ENCODE results near the gene MFRP.

The MFRP gene

DNA sequence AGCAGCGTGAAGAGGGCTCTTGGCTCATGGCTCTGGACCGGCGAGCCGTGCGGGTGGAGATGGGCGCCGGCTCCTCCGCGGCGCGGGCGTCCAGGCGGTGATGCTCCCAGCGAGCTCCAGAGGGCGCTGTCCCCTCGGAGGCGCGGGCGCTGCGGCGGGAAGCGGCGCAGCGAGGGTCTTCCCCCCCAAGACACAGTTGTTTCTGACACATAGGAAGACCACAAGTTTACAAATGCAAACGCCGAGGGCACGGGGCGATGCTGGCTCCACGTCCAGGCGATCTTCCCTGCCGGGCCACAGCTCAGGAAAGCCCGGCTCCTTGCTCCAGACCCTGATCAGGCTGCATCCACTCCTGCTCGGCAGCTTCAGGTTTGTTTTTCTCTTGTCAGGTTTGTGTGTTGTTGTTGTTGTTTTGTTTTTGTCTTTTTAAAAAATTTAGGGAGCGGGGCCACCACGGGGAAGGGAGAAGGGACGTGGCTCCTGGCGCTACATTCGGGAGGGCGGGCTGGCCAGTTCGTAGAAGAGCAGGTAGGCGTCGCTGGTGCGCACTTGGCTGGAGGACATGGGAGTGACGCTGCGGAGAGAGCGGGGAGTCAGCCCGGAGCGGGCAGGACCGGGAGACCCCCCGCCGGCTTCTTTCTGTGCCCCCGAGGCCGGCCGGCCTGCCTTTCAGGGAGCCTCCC, 10.0 kb upstream of the MFRP start:
- peak; percentile 54 for DNase-seq

DNA sequence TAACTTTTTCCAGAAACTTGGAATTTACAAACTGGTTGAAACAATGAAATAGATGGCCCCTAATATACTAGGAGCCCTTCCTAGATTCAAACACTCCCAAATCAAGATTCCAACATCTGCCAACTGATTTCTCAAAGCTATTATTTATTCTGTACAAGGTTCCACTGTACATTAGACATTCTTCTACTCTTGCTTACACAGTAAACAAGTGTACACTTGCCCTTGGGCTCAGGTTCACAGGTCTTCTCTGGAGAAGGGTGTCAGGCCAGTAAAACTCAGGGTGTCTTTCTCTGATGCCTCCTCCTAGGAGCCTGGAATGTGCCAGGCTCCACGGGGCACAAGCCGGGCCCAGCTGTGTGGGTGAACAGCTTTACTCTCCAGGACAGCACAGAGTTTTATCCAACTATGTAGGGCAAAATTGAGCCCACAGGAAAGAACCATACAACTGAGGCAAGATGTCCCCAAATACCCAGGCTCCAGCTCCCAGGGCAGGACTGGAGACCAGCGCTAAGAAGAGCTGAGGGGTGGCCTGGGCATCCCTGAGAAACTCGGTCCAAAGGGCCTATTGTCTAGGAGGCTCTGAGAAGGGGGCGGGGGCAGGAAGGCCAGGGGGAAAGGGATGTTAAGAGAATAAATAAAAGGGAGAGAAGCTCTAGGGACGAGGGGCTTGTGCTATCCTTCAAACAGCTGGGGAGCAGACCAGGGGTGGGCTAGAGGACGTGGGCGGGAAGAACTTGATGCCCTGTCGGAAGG, 8.8 kb upstream of the MFRP start:
- no peak for DNase-seq

DNA sequence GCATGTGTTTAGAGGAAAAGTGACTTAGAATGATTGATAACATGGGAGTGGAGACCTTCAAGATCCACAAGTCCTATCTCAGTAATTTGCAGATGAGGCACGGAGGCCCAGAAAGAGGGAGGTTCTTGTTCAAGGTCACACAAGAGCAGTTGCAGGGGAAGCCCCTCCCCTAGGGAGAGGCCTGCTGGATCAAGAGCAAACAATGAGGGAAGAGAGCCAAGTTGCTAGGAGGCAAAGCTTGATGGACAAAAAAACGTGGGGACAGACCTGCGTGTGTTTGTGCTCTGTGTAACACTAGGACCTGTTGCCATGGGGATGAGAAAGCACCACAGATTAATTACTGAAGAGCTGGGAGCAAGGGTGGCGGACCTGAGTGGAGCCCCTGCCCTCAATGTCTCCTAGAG, 6.4 kb upstream of the MFRP start:
- DNase-seq, result no peak

DNA sequence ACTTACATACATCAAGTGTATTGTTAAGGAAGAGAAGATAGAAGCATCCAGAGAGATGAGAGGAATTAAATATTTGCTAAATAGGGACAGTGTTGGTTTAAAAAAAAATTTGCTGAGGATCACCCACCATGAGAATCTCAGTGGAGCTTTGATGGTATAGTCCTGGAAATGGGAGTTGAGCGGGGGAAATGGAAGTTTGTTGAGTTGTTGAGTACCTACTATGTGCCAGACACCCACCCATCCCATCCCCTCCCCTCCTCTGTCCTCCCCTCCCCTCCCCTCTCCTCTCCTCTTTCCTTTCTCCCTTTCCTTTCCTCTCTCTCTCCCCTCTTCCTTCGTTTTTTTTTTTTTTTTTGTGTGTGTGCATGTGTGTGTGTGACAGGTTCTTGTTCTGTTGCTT, 4.7 kb upstream of the MFRP start:
- DNase-seq, result no peak

DNA sequence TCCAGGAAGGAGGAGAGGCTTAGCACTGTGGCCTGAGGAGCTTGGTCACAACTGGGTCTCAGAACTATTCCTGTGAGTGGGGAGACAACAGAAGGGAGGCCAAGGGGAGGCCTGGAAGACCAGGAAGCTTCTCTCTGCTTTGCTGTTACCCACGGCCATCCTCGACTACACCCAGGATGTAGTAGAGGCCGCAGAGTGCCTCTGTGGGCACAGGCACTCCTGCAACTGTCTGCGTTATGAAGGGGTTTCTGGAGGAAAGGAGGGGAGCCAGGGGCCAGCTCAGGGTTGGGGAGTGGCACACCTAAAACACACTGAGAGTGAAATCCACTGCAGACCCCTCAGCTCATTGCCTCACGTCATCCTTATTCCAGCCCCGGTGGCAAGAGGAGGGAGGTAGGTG, 3.8 kb upstream of the MFRP start:
- no peak for DNase-seq

DNA sequence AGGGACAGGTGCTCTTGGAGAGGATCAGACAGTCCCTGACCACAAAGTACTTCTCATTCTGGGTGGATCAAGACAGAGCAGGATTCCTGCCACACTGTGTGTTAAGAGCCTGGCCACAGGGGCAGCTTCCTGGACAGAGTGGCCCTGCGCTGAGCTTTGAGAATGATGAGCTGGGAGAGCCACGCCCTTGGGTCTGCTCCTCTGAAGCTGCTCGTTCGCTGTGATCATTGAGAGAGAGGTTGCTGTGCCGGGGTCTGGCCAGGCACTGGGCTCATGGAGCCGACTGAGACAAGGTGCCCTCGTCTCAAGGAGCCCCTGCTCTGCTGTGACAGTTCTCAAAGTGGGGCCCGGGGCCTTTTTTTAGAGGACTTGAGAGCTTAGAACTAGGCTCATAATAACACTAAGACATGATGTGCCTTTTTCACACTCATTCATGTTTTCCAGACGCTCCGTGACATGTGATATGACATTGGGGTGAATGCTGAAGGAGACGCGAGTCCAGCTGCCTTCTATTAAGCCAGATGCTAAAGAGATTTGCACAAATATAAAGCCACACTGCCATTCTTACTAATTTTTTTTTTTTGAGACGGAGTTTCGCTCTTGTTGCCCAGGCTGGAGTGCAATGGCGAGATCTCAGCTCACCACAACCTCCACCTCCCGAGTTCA, 1.6 kb upstream of the MFRP start:
- DNase-seq, result no peak

DNA sequence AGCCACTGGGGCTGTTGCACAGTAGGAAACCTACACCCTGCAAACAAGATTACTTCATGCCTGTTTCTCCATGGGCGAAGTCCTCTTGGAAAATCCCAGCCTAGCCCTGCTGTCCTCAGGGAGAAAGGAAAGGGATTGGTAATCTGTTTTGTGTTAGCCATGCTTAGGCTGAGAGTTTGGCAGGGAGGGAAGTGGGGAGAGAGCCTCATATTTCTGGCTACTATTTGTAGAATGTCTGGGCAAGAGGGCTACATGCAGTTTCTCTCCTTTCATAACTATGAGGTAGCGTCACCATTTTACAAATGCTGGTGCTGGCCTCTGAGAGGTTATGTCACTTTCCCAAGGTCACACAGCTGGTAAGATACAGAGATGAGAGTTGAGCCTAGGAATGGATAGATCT, 737 bp upstream of the MFRP start:
- no peak for DNase-seq

DNA sequence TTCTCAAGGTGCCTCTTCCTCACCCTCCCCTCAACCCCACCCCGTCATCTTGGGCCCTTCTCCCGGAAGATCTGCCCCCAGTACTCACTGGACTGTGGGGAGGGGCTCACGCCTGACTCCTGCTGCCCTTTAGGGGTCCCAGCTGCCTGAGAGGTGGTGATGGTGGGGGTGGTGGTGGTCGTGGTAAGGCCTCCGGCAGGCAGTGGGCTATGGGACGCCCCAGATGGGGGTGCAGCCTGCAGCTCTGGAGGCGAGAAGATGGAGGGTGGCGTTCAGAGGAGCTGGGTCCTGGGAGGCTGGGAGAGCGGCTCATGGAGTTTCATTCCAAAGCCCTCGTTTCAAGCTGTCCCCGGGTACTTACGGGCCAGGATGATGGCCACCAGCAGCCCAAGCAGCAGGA, 820 bp downstream of the MFRP start:
- no peak for DNase-seq

DNA sequence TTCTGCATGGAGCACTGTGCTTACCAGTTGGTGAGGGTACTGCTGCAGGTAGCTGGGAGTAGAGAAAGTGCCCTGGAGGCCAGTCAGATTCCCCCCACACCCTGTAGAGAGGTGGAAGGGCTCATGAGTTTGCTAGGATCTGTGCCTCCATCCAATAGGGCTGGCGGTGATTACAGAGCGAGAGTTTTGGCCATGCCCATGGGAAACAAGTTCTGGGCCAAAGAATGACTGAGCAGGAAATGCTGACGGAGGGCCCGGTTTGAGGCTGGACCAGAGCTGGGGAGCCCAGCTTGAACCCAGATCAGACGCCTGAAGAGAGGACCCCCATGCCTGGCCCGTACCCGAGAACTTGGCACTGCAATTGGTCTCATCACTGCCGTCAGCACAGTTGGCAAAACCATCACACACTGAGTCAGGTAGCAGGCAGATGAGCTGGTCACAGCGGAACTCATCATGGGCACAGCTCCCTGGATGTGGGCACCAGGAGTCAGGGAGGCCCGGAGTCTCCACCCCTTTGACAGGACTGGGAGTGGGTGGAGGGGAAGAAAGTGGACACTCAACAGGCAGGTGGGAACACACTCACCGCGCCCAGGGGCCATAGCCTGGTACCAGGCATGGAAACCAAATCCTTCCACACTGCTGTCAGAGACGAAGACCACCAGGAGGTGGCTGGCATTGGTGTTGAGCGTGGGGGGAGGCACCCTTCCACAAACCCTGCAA, 2.1 kb downstream of the MFRP start:
- no peak for DNase-seq

DNA sequence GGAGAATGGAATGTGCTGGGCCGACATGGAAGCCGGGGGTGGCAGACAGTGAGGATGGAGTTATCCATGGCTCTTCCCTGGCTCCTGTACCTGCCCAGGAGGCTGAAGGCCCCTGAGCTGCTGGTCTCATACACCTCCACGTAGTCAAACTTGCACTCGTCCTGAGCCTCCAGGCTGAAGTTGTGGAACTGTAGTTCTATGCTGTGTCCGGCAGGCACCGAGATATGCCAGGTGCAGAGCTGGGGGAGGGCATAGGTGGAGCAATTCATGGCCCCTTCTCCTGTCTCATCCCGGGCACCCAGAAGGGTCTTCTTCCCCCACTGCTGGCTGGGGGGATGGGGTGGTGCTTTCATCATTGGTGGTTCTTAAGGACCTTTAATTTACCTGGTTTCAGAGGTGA, 2.8 kb downstream of the MFRP start:
- no peak for DNase-seq

DNA sequence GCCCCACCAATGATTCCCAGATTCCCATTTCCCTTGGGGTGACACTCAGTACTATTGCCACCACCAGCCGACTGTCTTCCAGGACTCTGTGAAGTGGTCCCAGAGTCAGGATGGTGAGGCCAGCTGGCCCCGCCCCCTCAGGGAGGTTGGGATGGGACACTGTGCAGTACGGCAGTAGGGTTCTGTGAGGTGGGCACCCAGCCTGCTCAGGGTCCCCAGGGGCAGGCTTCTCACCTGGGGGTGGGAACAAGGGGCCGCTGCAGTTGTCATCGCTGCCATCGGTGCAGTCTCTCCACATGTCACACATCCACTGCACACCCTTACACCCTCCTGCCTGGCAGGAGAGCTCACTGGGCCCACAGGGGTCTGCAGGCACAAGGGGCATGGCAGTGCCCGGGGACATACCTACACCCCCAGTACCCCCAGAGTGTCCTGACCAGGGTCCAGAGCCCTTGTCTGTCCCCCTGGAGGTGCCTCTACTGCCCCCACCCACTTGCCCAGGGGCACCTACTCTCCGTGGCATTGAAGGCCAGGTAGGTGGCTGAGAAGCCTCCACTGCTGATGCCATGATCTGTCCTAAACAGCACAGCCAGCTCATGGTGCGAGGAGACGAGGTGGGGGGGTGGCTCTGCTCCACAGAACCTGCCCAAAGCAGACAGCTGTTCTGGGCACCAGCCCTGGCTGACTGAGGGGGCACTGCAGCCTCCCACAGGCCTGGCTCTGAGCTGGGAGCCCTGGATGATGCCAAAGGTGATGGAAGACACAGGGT, 4.0 kb downstream of the MFRP start:
- DNase-seq, result no peak

DNA sequence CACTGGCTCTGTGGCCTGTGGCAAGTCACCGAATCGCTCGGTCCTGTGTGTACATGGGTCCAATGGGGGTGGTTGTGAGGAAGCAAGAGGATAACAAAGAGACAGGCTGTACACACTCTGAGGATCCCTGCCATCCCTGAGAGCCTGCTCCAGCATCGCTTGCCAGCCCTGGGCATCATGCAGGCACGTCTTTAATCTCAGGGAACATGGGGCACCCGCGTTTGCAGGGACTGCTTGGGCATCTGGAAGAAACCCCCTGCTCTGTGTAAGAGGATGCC, 4.5 kb downstream of the MFRP start:
- DNase-seq, result no peak

DNA sequence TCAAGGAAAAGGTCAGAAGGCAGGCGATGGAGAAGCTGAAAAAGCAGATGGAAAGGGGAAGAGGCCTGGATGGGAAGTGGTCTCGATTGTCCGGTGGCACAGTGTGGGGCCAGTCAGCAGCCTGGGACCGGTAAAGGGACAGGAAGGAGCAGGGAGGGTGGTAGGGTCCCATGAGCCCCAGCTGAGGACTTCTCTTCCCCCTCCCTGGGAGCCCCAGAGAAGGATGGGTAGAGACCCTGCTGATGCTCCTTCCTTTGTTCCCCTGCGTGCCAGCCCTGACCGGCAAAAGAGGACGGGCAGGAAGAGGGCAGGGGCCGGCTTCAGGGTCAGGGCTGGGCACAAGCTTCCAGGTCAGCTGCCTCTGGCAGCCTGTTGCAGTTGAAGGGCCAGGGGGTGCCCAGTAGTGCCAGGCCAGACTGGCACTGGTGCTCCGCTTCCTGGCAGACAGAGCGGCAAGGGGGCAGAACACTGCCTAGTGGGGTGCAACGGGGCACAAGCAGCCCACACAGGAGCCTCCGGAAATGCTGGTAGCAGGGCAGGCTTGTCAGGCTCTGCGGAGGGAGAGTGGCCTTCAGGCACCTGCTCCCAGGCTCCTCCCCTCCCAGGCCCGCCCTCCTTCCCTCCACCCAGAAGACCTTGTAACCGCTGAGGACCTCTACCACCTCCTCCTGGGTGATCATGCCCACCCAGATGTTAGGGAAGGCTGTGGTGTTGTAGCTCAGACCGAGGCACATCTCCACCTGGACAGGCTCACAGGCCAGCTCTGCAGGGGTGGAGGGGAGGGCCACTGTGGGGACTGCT, 5.1 kb downstream of the MFRP start:
- no peak for DNase-seq

DNA sequence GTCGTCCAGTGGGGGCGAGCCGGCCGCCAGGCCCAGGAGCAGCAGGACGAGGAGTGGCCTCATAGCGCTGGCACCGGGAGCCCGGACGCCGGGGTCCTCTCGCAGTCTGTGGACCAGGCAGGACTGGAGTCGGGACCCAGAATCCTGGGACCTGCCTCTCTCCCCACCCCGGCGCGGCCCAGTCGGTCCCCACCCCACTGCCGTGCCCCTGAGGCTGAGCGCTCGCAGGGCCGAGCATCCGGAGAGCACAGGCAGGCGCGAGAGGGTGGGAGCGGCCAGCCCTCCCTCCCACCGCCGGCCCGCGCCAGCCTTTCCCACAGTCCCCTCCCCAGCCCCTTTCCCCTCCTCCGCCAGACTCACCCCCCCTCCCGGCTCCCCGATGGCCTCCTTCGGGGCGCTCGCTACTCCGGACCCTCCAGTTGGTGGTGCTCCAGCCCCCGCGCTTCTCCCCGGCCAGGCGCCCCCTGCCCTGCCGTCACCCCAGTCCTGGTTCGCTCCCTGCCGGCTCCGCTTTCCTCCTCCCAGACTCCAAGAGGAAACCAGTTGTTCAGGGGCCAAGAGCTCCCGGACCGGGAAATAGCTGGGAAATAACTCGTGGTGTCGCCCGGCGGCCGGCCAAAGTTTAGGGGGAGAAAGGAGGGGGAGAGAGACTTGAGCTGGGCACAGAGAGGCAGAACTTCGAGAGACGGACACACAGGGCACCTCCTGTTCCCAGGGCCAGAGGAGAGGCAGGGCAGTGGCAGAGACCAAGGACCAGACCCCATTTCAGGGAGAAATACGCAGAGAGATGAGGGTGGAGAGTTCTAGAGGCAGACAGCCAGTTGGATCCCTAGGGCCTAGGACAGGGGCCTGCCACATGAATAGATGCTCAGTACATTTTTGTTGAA, 5.9 kb downstream of the MFRP start, which contains the start of gene C1QTNF5:
Gene C1QTNF5 (minus strand): TSS at position 549 of the 887 bp plus-strand sequence. CDS start 486 bp downstream, at position 63.
- DNase-seq, result no peak

DNA sequence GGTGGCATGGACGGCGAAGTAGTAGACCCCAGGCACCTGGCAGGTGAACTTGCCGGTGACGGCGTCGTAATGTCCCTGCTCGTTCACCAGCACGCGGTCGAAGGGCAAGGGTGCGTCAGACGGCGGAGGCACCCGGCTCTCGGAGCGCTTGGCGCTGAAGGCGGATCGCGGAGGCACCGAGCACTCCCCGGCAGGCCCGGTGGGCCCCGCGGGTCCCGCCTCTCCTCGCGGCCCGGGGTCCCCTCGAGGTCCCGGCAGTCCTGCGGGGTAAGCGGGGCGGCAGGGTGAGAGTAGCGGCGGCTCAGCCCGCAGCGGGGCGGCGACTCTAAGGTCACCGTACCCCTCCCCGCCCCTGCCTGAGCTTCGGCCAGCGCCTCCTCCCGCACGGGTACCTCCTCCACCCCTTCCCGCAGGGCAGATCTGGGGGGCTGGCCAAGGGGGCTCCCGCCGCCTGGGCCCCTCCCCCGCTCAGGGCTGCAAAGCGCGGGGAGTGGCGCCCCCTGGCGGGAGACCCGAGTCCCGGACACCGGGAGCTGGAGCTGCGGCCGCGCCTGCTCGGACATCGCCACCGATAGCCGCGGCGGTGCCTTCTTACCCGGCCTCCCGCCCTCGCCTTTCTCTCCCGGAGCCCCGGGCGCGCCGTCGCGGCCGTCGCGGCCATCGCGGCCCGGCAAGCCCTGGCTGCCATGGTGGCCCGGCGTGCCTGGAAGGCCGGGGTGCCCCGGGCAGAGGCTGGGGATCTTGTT, 6.7 kb downstream of the MFRP start:
- no peak for DNase-seq

DNA sequence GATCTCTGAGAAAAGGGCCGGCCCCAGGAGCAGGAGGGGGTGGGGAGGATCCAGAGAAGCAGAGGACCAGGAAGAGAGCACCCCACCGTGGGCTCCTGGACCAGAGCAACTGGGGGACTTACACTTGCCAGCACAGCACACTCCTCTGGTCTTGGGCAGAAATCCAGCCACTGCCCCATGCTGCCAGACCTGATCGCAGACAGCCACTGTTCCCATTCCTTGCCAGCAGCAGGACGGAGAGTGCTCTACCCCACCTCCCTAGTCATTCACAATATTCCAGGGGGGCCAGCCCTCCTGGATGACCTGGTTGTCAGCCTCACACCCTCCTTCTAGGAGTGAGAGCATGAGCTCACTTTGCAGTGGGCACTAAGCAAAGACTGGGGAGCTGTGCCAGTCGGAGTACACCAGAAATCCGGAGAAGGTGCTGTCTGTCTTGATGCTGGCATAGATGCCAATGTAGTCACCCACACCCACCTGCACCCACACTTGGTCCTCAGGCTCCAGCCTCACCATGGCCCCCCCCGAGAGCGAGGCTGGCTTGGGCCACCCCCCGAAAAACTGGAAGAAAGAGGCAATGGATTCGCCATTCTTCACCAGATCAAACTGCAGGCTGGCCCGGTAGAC, 7.4 kb downstream of the MFRP start:
- no peak for DNase-seq

DNA sequence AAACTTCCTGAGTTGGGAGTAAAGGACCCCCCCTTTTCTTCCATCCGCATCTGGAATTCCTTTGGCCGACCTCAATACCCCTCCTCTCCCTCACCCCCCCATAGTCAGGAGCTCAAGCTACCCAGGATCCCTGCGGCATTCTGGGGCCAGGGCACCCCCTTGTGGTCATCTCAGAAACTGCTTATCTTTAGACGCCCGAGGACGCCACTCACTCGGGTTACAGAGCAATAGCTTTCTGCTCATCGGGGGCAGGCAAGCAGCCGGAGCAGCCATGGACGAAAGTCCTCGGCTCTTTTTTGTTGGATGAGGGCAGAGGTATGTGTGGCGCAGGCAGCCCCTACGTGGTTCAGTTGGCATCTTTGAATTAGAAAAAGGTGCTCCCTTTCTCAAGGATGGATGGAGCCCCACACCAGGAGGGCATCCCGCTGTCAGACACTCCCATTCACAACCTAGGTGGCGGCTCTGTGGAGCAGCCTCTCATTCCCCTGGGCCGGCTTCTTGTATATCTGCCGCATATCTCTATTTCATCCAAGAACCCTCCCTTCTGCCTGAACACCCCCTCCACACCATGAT, 8.1 kb downstream of the MFRP start:
- DNase-seq, result peak; percentile 47

DNA sequence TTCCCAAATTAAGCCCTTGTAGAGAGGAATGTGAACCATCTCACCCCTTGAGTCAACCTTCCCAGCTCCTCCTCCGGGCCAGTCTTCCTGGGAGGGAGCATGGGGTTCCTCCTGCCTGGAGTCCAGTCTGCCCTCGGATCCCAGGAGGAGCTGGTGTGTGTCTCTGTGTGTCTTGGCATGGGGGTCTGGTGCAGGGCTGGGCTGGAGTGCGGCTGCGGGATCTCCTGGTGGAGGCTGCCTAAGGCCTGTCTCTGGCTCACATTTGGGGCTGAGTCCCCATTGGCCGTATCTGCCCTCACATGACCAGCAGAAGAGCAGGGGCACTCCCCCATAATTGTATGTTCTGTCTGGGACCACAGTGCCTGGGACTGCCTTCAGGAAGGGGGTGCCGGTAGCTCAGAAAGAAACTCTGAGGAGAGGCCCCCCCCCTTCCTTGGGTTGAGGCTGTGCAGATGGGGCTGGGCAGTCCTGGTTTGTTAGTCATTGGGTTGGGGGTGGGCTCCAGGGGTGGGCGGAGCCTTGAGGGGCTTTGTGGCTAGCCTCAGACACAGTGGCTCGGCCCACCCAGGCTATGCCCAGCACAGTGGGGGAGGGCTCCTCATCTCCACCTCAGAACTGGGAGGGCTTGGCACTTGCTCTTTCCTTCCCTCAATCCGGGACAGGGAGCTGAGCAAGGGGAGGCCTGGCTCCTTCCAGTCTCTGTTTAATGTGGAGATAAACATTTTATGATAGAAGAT, 8.8 kb downstream of the MFRP start:
- DNase-seq, result no peak
